Limb (tissue), 2 donors: ENCODE measurements around the gene MYO15B.

ENCODE experiments used
- DNase-seq, 2 donors: peaks; one replicate each; pipeline ENCODE4 v3.0.0-alpha.2; 2016; ENCODE audit errors: extremely low spot score in 2 of 2

MYO15B gene

GRCh38 chr17:75587675-75588595, at the start of gene MYO15B:
MYO15B (plus strand) TSS chr17:75587800; CDS start chr17:75588058, 258 bp downstream.
- DNase-seq = peak; percentile 46 to 82

- DNase-seq = no peak
Measured at GRCh38 chr17:75539967-75540729, 47.5 kb upstream of the MYO15B start.

GRCh38 chr17:75540923-75541503, 46.6 kb upstream of the MYO15B start:
- no peak for DNase-seq

- DNase-seq = no peak
Measured at GRCh38 chr17:75542229-75542628, 45.4 kb upstream of the MYO15B start.

- DNase-seq = no peak
Measured at GRCh38 chr17:75542728-75543336, 44.8 kb upstream of the MYO15B start.

- no peak for DNase-seq
Measured at GRCh38 chr17:75544250-75544649, 43.4 kb upstream of the MYO15B start.

- DNase-seq = no peak
Measured at GRCh38 chr17:75546181-75546580, 41.4 kb upstream of the MYO15B start.

GRCh38 chr17:75547091-75547490, 40.5 kb upstream of the MYO15B start:
- DNase-seq = no peak

- no peak for DNase-seq
Measured at GRCh38 chr17:75548813-75549212, 38.8 kb upstream of the MYO15B start.

GRCh38 chr17:75549246-75550138, 38.1 kb upstream of the MYO15B start:
- DNase-seq = peak in 1 of 2 donors; percentile 51

GRCh38 chr17:75550139-75550465, 37.5 kb upstream of the MYO15B start:
- DNase-seq = no peak

GRCh38 chr17:75551266-75551665, 36.3 kb upstream of the MYO15B start:
- no peak for DNase-seq

GRCh38 chr17:75552425-75553294, 34.9 kb upstream of the MYO15B start:
- no peak for DNase-seq

- no peak for DNase-seq
Measured at GRCh38 chr17:75553295-75554110, 34.1 kb upstream of the MYO15B start.

GRCh38 chr17:75555679-75556153, 31.9 kb upstream of the MYO15B start:
- no peak for DNase-seq

GRCh38 chr17:75557075-75557851, 30.3 kb upstream of the MYO15B start:
- no peak for DNase-seq

GRCh38 chr17:75557852-75558665, 29.5 kb upstream of the MYO15B start:
- DNase-seq = no peak
